GM13976 (cell line): ENCODE data around the gene DNAJA2.

Experiments
- DNase-seq: peaks from one replicate; pipeline ENCODE4 v3.0.0; 2012; ENCODE audit warnings: low spot score
- CTCF ChIP-seq: IDR thresholded peaks from 2 replicates; pipeline ENCODE4 v1.5.1; 2012; ENCODE audit warnings: borderline replicate concordance, mild to moderate bottlenecking; ENCODE audit not compliant: insufficient read depth; ENCODE audit errors: extremely low read depth, missing control alignments, control extremely low read depth
- in situ Hi-C: fragments of 300-500 bp; cut with MboI; formaldehyde crosslinking; loops from one replicate; pipeline ENCODE4 v1.12.0; 2022; ENCODE audit warnings: low sequenced_read_pairs, mixed read lengths, inconsistent platforms; ENCODE audit not compliant: unreplicated experiment

Gene DNAJA2

GRCh38 chr16:46914556-46915201, 58.8 kb downstream of the DNAJA2 start:
- no peak for TF ChIP-seq CTCF
- DNase-seq, result no peak
- in situ Hi-C loops, result loop anchor here (5.0 kb wide), 2 partner anchors 67 to 242 kb away; no protein-coding TSS in a partner anchor

GRCh38 chr16:46911650-46912049, 61.8 kb downstream of the DNAJA2 start:
- no peak for TF ChIP-seq CTCF
- no peak for DNase-seq
- in situ Hi-C loops, result no loop called here

GRCh38 chr16:46911038-46911437, 62.4 kb downstream of the DNAJA2 start:
- in situ Hi-C loops, result no loop called here
- DNase-seq, result peak; percentile 74
- no peak for TF ChIP-seq CTCF

GRCh38 chr16:46908540-46909372, 64.7 kb downstream of the DNAJA2 start:
- peak; percentile 69 for DNase-seq
- peak; percentile 72 for TF ChIP-seq CTCF
- in situ Hi-C loops, result no loop called here

- no peak for DNase-seq
- TF ChIP-seq CTCF, result no peak
- in situ Hi-C loops, result no loop called here
These were observed 66.3 kb downstream of the DNAJA2 start for GRCh38 chr16:46907061-46907774.

GRCh38 chr16:46906360-46907060, 67.0 kb downstream of the DNAJA2 start:
- in situ Hi-C loops, result no loop called here
- no peak for TF ChIP-seq CTCF

More at GRCh38 chr16:46906360-46907060, 67.0 kb downstream of the DNAJA2 start:
- no peak for DNase-seq
